ENCODE measurements around the gene SPG21.

Gene SPG21

GRCh38 chr15:64989416-64990167 is at the start of gene SPG21:
Gene SPG21, minus strand, starts transcription at chr15:64989914. Its CDS starts 6,345 bp downstream, at chr15:64983569.
- Histone ChIP-seq H3K4me1 (ENCODE audit: insufficient read depth, low read length) (no peaks in the 10 kb centered on the region; the same call in 1 of the 2 replicates), H3K36me3 (ENCODE audit: insufficient read depth, low read length) (no peaks in the 10 kb centered on the region), H3K9ac (ENCODE audit: low read depth, low read length) (peak within 1 kb of the TSS; percentile 66), H3K9me3 (ENCODE audit: control insufficient read depth, insufficient read depth, low read length) (no peaks in the 10 kb centered on the region)

GRCh38 chr15:65038836-65039235 is 49.1 kb upstream of the SPG21 start:
- H3K4me1 ChIP-seq (ENCODE audit: insufficient read depth, low read length): no peaks in the 10 kb centered on the region
- H3K9me3 ChIP-seq (ENCODE audit: control insufficient read depth, insufficient read depth, low read length): no peaks in the 10 kb centered on the region
- H3K9ac ChIP-seq (ENCODE audit: low read depth, low read length): no peak overlapping the region
- no peaks in the 10 kb centered on the region for H3K36me3 ChIP-seq (ENCODE audit: insufficient read depth, low read length)

GRCh38 chr15:65038428-65038827 is 48.7 kb upstream of the SPG21 start:
- Histone ChIP-seq H3K9me3 (ENCODE audit: control insufficient read depth, insufficient read depth, low read length) (no peaks in the 10 kb centered on the region), H3K9ac (ENCODE audit: low read depth, low read length) (no peak overlapping the region), H3K36me3 (ENCODE audit: insufficient read depth, low read length) (no peaks in the 10 kb centered on the region), H3K4me1 (ENCODE audit: insufficient read depth, low read length) (peaks cover 2% of the 10 kb centered on the region)

DNA sequence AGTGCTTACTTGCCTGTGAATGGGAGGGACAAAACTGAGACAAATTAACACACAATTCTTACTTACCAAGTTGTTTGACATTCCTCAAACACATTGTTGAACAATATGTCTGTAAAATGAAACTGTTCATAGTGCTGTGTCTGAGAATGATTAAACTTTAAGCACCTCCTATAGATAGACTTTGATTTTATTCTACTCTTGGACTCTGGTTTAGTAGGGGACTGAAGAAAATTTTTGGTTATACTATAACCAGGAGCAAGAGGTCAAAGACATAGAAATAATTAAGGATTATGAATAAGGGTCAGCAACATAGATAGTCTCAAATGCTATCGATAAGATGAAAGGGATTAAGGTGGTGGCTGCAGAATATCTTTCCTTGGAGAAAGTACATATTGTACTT is 47.6 kb upstream of the SPG21 start:
- Histone ChIP-seq H3K9ac (ENCODE audit: low read depth, low read length) (no peak overlapping the region), H3K9me3 (ENCODE audit: control insufficient read depth, insufficient read depth, low read length) (no peaks in the 10 kb centered on the region), H3K36me3 (ENCODE audit: insufficient read depth, low read length) (no peaks in the 10 kb centered on the region), H3K4me1 (ENCODE audit: insufficient read depth, low read length) (peaks cover 6% of the 10 kb centered on the region)

DNA sequence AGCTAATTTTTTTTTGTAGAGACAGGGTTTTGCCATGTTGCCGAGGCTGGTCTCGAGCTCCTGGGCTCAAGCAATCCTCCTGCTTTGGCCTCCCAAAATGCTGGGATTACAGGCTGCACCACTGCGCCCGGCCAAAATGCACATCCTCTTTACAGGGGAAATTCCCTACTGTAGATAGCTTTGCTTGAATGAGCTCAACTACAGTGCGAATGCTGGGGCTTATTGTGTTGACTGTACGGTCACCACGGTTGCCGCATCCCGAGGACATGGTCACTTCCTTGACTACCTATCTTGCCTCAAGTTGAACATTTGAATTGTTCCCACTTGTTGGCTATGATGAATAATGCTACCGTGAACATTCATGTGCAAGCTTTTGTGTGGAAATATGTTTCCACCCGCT is 45.0 kb upstream of the SPG21 start:
- Histone ChIP-seq H3K9me3 (ENCODE audit: control insufficient read depth, insufficient read depth, low read length) (no peaks in the 10 kb centered on the region), H3K9ac (ENCODE audit: low read depth, low read length) (no peak overlapping the region), H3K36me3 (ENCODE audit: insufficient read depth, low read length) (no peaks in the 10 kb centered on the region), H3K4me1 (ENCODE audit: insufficient read depth, low read length) (peaks cover 6% of the 10 kb centered on the region)

- H3K9me3 ChIP-seq (ENCODE audit: control insufficient read depth, insufficient read depth, low read length): no peaks in the 10 kb centered on the region
- no peaks in the 10 kb centered on the region for H3K36me3 ChIP-seq (ENCODE audit: insufficient read depth, low read length)
- no peak overlapping the region for H3K9ac ChIP-seq (ENCODE audit: low read depth, low read length)
Observed at GRCh38 chr15:65033659-65034269, 44.0 kb upstream of the SPG21 start.

DNA sequence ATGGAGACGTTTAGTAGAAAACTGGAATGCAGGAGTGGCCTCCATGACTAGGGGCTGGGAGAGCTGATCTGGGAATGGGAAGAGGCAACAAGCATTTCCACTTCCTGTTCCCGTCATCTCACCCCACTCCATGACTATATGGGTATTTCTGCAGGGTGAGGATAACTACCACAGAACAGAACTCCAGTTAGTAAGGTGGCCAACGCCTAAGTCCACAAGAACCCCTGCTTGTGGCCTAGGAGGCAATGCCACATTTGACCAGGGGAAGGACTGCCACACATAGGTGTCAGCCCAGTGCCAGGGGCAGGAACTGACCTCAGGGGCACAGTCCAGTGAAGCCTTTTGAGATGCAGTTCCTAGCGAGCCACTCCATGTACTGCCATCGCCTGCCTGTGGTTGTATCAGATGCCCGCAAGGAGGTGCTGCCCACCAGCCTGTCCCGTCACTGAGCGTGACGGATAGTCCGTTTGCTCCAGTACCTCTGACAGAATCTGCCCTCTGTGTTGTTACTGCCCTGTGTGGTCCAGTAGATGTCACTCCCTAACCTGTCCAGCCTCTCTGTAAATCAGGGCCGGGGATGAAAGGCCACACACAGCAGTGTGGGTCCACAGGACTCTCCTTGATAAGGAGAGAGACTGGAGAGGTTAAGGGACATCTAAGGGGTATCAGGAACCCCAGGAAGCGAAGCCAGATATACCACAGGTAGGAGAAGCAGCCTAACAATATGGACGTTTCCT is 43.3 kb upstream of the SPG21 start:
- Histone ChIP-seq H3K4me1 (ENCODE audit: insufficient read depth, low read length) (peaks cover 10% of the 10 kb centered on the region), H3K9me3 (ENCODE audit: control insufficient read depth, insufficient read depth, low read length) (no peaks in the 10 kb centered on the region), H3K9ac (ENCODE audit: low read depth, low read length) (no peak overlapping the region), H3K36me3 (ENCODE audit: insufficient read depth, low read length) (no peaks in the 10 kb centered on the region)

More at GRCh38 chr15:65033659-65034269, 44.0 kb upstream of the SPG21 start:
- peaks cover 6% of the 10 kb centered on the region for H3K4me1 ChIP-seq (ENCODE audit: insufficient read depth, low read length)

DNA sequence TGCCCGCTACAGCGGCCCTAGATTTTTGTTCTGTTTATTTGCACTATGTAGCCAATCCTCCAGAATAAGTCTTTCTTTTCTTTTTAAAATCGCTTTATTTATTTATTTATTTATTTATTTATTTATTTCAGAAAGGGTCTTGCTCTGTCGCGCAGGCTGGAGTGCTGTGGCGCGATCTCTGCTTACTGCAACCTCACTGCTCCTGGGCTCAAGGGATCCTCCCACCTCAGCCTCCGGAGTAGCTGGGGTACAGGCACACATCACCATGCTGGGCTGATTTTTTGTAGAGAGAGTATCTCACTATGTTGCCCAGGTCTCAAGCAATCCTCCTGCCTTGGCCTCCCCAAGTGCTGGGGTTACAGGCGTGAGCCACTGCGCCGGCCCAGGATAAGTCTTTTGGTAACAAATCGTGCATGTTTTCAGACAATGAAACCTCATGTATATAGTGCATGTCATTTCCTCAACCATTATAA is 40.1 kb upstream of the SPG21 start:
- Histone ChIP-seq H3K9me3 (ENCODE audit: control insufficient read depth, insufficient read depth, low read length) (no peaks in the 10 kb centered on the region), H3K9ac (ENCODE audit: low read depth, low read length) (peak overlapping the region; percentile 83; the same call in 1 of the 2 replicates), H3K4me1 (ENCODE audit: insufficient read depth, low read length) (peaks cover 10% of the 10 kb centered on the region), H3K36me3 (ENCODE audit: insufficient read depth, low read length) (no peaks in the 10 kb centered on the region; the same call in 1 of the 2 replicates)

- peaks cover 10% of the 10 kb centered on the region for H3K4me1 ChIP-seq (ENCODE audit: insufficient read depth, low read length)
- H3K36me3 ChIP-seq (ENCODE audit: insufficient read depth, low read length): peaks cover 3% of the 10 kb centered on the region; the same call in 1 of the 2 replicates
- peak within 1 kb of the TSS; percentile 83 for H3K9ac ChIP-seq (ENCODE audit: low read depth, low read length)
- H3K9me3 ChIP-seq (ENCODE audit: control insufficient read depth, insufficient read depth, low read length): no peaks in the 10 kb centered on the region
Observed at GRCh38 chr15:65028921-65029735, 39.4 kb upstream of the SPG21 start, which contains the start of gene MTFMT. Gene MTFMT, minus strand, starts transcription at chr15:65029639. Its CDS starts 26 bp downstream, at chr15:65029613.

- peak overlapping the region; percentile 83; the same call in 1 of the 2 replicates for H3K9ac ChIP-seq (ENCODE audit: low read depth, low read length)
- peaks cover 3% of the 10 kb centered on the region; the same call in 1 of the 2 replicates for H3K36me3 ChIP-seq (ENCODE audit: insufficient read depth, low read length)
- H3K9me3 ChIP-seq (ENCODE audit: control insufficient read depth, insufficient read depth, low read length): no peaks in the 10 kb centered on the region
- peaks cover 7% of the 10 kb centered on the region for H3K4me1 ChIP-seq (ENCODE audit: insufficient read depth, low read length)
Observed at GRCh38 chr15:65028338-65028737, 38.6 kb upstream of the SPG21 start.

DNA sequence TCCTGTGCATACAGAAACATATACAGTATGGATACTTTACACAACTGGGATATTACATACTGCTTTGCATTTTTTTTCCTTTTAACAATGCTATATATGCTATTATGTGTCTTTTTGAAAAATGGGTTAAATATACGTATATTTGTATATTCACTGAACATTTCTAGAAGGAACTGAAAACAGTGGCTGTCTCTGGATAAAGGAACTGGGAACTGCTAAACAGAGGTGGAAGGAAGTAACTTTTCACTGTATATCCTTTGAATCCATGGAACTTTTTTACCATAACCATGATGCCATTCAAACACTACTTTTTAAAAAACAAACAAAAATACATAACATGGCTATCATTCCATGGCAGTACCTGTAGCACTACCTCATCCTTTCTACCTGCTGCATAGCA is 37.9 kb upstream of the SPG21 start:
- Histone ChIP-seq H3K9ac (ENCODE audit: low read depth, low read length) (no peak overlapping the region), H3K36me3 (ENCODE audit: insufficient read depth, low read length) (peaks cover 3% of the 10 kb centered on the region; the same call in 1 of the 2 replicates)

GRCh38 chr15:65026756-65027155 is 37.0 kb upstream of the SPG21 start:
- Histone ChIP-seq H3K36me3 (ENCODE audit: insufficient read depth, low read length) (peaks cover 3% of the 10 kb centered on the region; the same call in 1 of the 2 replicates), H3K9me3 (ENCODE audit: control insufficient read depth, insufficient read depth, low read length) (no peaks in the 10 kb centered on the region), H3K4me1 (ENCODE audit: insufficient read depth, low read length) (0 out of 2 replicates have a peak, but pooled peaks cover 4% of the 10 kb centered on the region), H3K9ac (ENCODE audit: low read depth, low read length) (no peak overlapping the region)

More for the DNA sequence above, 37.9 kb upstream of the SPG21 start:
- 0 out of 2 replicates have a peak, but pooled peaks cover 4% of the 10 kb centered on the region for H3K4me1 ChIP-seq (ENCODE audit: insufficient read depth, low read length)
- H3K9me3 ChIP-seq (ENCODE audit: control insufficient read depth, insufficient read depth, low read length): no peaks in the 10 kb centered on the region

GRCh38 chr15:65021488-65021887 is 31.8 kb upstream of the SPG21 start:
- no peak overlapping the region for H3K9ac ChIP-seq (ENCODE audit: low read depth, low read length)
- H3K4me1 ChIP-seq (ENCODE audit: insufficient read depth, low read length): no peaks in the 10 kb centered on the region
- H3K9me3 ChIP-seq (ENCODE audit: control insufficient read depth, insufficient read depth, low read length): no peaks in the 10 kb centered on the region
- peaks cover 5% of the 10 kb centered on the region; the same call in 1 of the 2 replicates for H3K36me3 ChIP-seq (ENCODE audit: insufficient read depth, low read length)

Measured in ES-I3 (cell line).